Suppressor macrophage treated with lipopolysaccharide for 4 hours (primary cell): ENCODE data around the gene PRKRIP1.
"Not testable (repeated sequence)": the region's sequence is repeated elsewhere in the genome, so short reads cannot be mapped to it uniquely, and the experiment has no call there.

Experiments
- DNase-seq: peaks from one replicate; pipeline ENCODE4 v3.0.0-alpha.2; 2020

The PRKRIP1 gene

GRCh38 chr7:102432442-102433218, 36.5 kb downstream of the PRKRIP1 start:
- DNase-seq: no peak

- peak; percentile 86 for DNase-seq
Observed at GRCh38 chr7:102433219-102434038, 37.3 kb downstream of the PRKRIP1 start, which contains the start of gene ORAI2. Gene ORAI2 (plus strand): TSS chr7:102433575. CDS start chr7:102438957, 5,382 bp downstream.

- no peak for DNase-seq
Observed at GRCh38 chr7:102434039-102434486, 37.9 kb downstream of the PRKRIP1 start.

GRCh38 chr7:102436118-102436517, 40.0 kb downstream of the PRKRIP1 start:
- DNase-seq: no peak

GRCh38 chr7:102439963-102440795, 44.0 kb downstream of the PRKRIP1 start:
- no peak for DNase-seq

GRCh38 chr7:102444961-102445673, 49.0 kb downstream of the PRKRIP1 start:
- no peak for DNase-seq

- no peak for DNase-seq
Observed at GRCh38 chr7:102445674-102446071, 49.5 kb downstream of the PRKRIP1 start.

- no peak for DNase-seq
Observed at GRCh38 chr7:102446387-102447156, 50.4 kb downstream of the PRKRIP1 start.

GRCh38 chr7:102447311-102447710, 51.1 kb downstream of the PRKRIP1 start:
- DNase-seq: no peak

GRCh38 chr7:102449136-102449535, 53.0 kb downstream of the PRKRIP1 start:
- DNase-seq: no peak

GRCh38 chr7:102450242-102450641, 54.1 kb downstream of the PRKRIP1 start:
- peak; percentile 30 for DNase-seq

GRCh38 chr7:102451371-102452054, 55.4 kb downstream of the PRKRIP1 start:
- no peak for DNase-seq

GRCh38 chr7:102452451-102452850, 56.3 kb downstream of the PRKRIP1 start:
- no peak for DNase-seq

GRCh38 chr7:102453319-102453718, 57.2 kb downstream of the PRKRIP1 start:
- no peak for DNase-seq

- peak; percentile 40 for DNase-seq
Observed at GRCh38 chr7:102454468-102454867, 58.3 kb downstream of the PRKRIP1 start.

GRCh38 chr7:102454932-102455331, 58.8 kb downstream of the PRKRIP1 start:
- not testable (repeated sequence) for DNase-seq

- no peak for DNase-seq
Observed at GRCh38 chr7:102455596-102455995, 59.4 kb downstream of the PRKRIP1 start.

- no peak for DNase-seq
Observed at GRCh38 chr7:102456327-102456726, 60.2 kb downstream of the PRKRIP1 start.

- no peak for DNase-seq
Observed at GRCh38 chr7:102457352-102457924, 61.3 kb downstream of the PRKRIP1 start.

- no peak for DNase-seq
Observed at GRCh38 chr7:102459221-102459844, 63.2 kb downstream of the PRKRIP1 start.
